ENCODE measurements around the gene MYADM.

DNA sequence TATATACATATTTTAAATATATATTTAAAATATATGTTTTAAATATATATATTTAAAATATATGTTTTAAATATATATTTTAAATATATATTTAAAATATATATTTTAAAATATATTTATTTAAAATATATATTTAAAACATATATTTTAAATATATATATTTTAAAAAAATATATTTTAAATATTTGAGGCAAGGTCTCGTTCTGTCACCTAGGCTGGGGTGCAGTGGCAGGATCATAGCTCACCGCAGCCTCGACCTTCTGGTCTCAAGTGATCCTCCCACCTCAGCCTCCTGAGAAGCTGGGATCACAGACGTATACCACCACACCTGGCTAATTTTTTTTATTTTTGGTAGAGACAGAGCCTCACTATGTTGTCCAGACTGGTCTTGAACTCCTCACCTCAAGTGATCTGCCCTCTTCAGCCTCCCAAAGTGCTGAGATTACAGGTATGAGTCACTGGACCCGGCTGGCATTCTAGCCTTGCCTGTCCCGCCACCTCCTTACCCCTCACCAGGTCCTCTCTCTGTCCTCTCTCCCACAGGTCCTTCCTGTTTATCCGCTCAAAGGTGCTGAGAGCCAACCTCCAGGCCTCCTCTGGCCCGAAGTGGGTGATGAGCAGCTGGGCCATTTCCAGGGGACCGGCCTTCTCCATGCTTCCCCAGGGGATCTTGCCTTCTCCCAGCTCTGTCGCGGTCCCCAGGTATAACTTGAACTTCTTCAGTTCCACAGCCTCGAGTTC is 44.1 kb upstream of the MYADM start:
- no peak for TF ChIP-seq ZFX (IDR thresholded peaks at IDR 0.05)
- TF ChIP-seq, protein P1, sequence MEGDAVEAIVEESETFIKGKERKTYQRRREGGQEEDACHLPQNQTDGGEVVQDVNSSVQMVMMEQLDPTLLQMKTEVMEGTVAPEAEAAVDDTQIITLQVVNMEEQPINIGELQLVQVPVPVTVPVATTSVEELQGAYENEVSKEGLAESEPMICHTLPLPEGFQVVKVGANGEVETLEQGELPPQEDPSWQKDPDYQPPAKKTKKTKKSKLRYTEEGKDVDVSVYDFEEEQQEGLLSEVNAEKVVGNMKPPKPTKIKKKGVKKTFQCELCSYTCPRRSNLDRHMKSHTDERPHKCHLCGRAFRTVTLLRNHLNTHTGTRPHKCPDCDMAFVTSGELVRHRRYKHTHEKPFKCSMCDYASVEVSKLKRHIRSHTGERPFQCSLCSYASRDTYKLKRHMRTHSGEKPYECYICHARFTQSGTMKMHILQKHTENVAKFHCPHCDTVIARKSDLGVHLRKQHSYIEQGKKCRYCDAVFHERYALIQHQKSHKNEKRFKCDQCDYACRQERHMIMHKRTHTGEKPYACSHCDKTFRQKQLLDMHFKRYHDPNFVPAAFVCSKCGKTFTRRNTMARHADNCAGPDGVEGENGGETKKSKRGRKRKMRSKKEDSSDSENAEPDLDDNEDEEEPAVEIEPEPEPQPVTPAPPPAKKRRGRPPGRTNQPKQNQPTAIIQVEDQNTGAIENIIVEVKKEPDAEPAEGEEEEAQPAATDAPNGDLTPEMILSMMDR (conservative IDR thresholded peaks at IDR 0.05): no peak

Measured in C4-2B (cell line).